ENCODE measurements around the gene PILRB.
"Not testable (repeated sequence)": the region's sequence is repeated elsewhere in the genome, so short reads cannot be mapped to it uniquely, and the experiment has no call there.

PILRB gene

DNA sequence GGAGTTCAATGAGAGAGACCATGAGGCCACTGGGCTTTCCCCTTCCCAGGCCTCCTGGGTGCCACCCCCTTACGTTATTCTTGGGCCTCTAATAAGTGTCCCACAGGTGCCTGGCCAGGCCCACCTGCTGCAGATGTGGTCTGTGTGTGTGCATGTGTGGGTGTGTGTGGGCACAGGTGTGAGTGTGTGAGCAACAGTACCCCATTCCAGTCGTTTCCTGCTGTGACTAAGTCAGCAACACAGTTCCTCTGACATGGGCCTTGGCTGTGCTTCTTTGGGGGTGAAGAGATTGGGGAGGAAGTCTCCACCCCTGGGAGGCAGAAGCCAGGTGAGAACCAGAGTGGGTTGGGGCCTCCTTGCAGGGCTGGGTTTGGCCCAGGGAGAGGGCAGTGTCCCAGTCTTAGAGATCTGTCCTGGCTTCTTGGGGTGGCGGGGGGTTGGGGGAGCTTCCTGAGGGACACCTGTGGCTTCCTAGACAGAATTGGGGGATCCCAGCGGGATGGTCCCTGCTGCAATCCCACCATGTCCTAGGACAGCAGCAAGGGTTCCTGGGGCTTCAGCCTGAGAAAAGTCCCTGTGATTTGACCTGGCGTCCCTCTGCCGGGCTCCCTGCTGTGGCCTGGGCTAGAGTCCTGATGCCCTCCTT, 4.1 kb upstream of the PILRB start:
- no peak for DNase-seq (ENCODE audit: low read depth in 1 of 2, low spot score in 1 of 2)

- no peak for DNase-seq (ENCODE audit: low read depth in 1 of 2, low spot score in 1 of 2)
These were observed 1.4 kb upstream of the PILRB start for GRCh38 chr7:100356416-100357068.

DNA sequence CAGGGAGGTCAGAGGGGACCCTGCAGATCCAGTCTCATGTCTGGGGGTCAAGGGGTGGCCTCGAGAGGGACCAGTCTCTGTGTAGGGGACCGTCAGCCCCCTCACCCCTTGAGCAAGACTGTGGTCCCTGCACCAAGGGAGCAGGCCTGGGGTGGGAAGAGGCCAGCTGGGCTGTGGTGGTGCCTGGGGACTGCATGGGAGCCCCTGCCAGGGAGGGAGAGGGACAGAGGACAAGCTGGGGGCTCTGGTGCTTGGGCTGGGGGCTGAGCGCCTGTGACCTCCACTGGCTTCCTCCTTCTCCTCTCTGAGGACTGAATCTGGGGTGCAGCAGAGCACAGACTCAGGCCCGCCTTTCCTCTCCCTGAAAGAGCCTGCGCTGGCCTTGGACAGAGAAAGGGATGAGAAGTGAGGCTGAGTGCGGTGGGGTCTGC, 771 bp upstream of the PILRB start:
- no peak for DNase-seq (ENCODE audit: low read depth in 1 of 2, low spot score in 1 of 2)

GRCh38 chr7:100358857-100359212, 918 bp downstream of the PILRB start:
- DNase-seq (ENCODE audit: low read depth in 1 of 2, low spot score in 1 of 2): no peak

GRCh38 chr7:100360135-100360854, 2.4 kb downstream of the PILRB start:
- DNase-seq (ENCODE audit: low read depth in 1 of 2, low spot score in 1 of 2): no peak

DNA sequence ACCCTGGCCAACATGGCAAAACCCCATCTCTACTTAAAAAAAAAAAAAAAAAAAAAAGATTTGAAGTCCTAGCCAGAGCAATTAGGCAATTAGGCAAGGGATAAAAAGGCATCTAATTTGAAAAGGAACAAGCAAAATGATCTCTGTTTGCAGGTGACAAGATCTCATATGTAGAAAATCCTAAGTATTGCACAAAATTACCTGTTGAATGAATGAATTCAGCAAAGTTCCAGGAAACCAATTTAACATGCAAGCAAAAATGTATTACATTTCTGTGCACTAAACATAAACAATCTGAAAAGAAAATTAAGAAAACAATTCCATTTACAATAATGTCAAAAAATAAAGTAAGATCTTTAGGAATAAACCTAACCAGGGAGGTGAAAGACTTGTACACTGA, 5.2 kb downstream of the PILRB start:
- DNase-seq (ENCODE audit: low read depth in 1 of 2, low spot score in 1 of 2): no peak

DNA sequence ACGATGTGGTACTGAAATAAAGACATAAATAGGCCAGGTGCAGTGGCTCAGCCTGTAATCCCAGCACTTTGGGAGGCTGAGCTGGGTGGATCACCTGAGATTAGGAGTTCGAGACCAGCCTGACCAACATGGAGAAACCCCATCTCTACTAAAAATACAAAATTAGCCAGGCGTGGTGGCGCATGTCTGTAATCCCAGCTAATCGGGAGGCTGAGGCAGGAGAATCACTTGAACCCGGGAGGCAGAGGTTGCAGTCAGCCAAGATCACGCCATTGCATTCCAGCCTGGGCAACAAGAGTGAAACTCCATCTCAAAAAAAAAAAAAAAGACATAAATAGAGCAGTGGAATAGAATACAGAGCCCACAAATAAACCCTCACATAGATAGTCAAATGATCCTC, 5.9 kb downstream of the PILRB start:
- DNase-seq (ENCODE audit: low read depth in 1 of 2, low spot score in 1 of 2): not testable (repeated sequence)

- no peak for DNase-seq (ENCODE audit: low read depth in 1 of 2, low spot score in 1 of 2)
These were observed 6.6 kb downstream of the PILRB start for GRCh38 chr7:100364480-100364879.

- not testable (repeated sequence) for DNase-seq (ENCODE audit: low read depth in 1 of 2, low spot score in 1 of 2)
These were observed 8.1 kb downstream of the PILRB start for GRCh38 chr7:100365998-100366367.

- no peak for DNase-seq (ENCODE audit: low read depth in 1 of 2, low spot score in 1 of 2)
These were observed 8.7 kb downstream of the PILRB start for GRCh38 chr7:100366411-100367250.

- DNase-seq (ENCODE audit: low read depth in 1 of 2, low spot score in 1 of 2): no peak
These were observed 9.3 kb downstream of the PILRB start for GRCh38 chr7:100367251-100367620.

DNA sequence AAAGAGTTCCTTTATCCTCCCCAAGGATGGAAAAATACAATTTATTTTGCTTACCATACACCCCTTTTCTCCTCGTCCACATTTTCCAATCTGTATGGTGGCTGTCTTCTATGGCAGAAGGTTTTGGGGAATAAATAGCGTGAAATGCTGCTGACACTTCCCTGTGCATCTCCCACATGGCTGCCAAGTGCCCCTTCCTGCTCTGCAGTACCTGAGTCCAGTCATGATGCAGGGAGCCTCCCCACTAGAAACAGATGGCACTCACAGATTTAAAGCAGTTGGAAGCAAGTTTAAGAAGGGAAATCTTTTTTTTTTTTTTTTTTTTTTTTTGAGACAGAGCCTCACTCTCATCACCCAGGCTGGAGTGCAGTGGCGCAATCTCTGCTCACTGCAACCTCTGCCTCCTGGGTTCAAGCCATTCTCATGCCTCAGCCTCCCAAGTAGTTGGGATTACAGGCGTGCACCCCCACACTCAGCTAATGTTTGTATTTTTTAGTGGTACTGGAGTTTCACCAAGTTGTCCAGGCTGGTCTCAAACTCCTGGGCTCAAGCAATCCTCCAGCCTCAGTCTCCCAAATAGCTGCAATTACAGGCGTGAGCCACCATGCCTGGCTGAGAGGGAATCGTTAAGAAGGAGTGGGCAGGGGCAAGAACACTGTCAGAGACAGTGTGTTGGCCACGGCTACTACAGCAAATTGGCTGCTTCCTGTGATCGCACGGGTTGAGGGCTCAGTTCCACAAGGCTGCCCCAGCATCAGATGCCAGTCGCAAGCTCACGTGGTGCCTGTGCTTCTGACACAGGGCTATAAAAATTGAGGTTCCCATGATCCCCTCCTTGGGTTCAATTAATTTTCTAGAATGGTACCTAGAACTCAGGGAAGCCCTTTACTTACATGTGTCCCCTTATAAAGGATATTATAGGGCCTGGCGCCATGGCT, 10.0 kb downstream of the PILRB start:
- DNase-seq (ENCODE audit: low read depth in 1 of 2, low spot score in 1 of 2): no peak

DNA sequence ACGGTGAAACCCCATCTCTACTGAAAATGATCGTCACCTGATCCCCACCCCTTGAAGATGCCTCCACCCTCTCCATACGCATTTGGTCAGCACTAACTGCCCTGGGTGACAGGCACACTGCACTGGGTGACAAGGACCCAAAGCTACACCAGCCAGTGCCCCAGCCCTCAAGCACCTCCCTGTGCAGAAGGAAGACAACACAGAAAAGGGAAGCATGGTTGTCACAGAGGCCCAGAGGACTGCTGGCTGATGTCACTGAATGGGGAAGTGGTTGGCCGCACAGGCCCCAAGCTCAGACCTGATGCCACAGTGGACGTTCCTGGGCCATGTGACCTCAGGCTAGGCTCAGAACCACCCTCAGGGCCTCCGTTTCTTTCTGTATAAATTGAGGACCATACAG, 11.2 kb downstream of the PILRB start:
- no peak for DNase-seq (ENCODE audit: low read depth in 1 of 2, low spot score in 1 of 2)

DNA sequence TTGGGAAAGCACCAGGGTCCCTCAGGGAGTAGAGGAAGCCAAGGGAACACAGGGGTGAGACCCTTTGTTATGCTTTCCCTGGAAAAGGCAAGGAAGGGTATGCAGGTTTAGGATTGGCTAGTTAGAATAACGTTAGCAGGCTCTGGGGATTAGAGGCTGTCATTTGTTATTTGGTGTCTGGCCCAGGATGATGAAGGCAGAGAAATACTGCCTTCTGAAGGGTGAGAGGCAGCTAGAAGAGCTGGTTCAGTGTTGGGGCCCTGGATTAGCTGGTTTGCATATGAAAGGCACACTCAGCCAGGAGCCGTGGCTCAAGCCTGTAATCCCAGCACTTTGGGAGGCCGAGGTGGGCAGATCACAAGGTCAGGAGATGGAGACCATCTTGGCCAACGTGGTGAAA, 12.4 kb downstream of the PILRB start:
- no peak for DNase-seq (ENCODE audit: low read depth in 1 of 2, low spot score in 1 of 2)

DNA sequence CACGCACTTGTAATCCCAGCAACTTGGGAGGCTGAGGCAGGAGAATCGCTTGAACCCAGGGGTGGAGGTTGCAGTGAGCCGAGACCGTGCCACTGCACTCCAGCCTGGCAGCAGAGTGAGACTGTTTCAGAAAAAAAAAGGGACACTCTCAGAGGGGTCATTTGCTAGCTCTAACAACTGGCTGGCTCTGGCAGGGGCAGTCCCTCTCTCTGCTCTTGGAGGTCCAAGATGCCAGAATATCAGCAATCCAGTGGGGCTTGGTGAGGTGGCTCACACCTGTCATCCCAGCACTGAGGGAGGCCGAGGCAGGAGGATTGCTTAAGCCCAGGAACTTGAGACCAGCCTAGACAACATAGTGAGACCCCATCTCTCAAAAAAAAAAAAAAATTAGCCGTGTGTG, 12.8 kb downstream of the PILRB start:
- no peak for DNase-seq (ENCODE audit: low read depth in 1 of 2, low spot score in 1 of 2)

DNA sequence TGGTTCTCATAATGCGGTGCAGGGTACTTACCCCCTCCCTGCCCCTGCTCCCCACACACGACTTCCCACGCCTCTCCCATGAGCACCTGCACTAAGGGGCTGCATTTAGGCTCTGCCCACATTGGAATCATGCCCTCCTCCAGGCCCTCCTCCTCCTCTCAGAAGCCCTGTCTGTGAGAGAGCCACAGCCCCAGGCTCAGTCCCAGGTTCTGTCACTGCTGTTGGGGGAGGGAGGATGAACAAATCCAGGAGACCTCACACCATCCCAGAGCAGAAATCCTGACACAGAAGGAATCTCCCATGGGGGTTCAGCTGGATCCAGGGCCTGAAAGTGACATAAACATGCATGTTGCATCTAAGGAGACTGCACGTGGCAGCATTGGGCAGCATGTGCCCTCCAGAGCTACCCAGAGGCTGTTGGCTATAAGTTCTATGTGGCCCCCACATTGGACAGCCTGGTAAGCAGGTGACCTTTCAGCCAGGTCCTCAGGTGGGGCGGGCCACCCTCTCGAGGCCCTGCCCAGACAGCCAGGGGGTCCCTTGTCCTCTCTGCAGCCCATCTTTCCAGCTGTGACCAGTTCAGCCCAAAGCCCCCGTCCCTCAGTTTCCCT, 13.7 kb downstream of the PILRB start:
- DNase-seq (ENCODE audit: low read depth in 1 of 2, low spot score in 1 of 2): no peak

- DNase-seq (ENCODE audit: low read depth in 1 of 2, low spot score in 1 of 2): no peak
These were observed 14.3 kb downstream of the PILRB start for GRCh38 chr7:100372256-100372655.

DNA sequence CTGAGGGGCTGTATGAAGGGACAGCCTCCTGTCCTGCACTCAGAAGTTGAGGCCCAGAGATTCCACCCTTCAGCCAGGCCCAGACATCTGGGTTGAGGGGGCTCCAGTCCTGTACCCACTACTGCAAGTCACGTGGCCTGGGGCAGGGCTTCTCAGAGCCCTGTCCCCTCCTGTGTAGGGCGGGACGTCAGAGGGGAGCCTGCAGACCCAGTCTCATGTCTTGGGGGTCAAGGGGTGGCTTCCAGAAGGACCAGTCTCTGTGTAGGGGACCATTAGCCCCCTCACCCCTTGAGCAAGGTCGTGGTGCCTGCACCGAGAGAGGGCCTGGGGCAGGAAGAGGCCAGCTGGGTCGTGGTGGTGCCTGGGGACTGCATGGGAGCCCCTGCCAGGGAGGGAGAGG, 14.8 kb downstream of the PILRB start:
- DNase-seq (ENCODE audit: low read depth in 1 of 2, low spot score in 1 of 2): no peak

DNA sequence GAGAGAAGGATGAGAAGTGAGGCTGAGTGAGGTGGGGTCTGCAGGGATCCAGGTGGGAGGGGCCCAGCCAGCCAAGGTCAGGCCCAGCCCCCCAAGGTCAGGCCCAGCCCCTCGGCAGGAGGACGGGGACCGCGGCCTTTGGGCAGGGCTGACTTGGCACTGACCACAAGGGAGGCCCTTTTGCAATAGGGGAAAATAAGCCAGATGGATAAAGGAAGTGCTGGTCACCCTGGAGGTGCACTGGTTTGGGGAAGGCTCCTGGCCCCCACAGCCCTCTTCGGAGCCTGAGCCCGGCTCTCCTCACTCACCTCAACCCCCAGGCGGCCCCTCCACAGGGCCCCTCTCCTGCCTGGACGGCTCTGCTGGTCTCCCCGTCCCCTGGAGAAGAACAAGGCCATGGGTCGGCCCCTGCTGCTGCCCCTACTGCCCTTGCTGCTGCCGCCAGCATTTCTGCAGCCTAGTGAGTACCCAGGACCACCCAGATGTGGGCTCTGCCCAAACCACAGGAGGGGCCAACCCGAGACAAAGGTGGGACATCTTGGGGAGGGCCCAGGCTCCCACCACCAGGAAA, 15.4 kb downstream of the PILRB start, which contains the start of gene PILRA:
Gene PILRA, plus strand, starts transcription at position 227 of the 571 bp plus-strand sequence. Its CDS starts 170 bp downstream, at position 397.
- no peak for DNase-seq (ENCODE audit: low read depth in 1 of 2, low spot score in 1 of 2)

Measured in stimulated activated CD4-positive, alpha-beta T cell treated with anti-CD3 and anti-CD28 coated beads, Interleukin-15, amount 100 ng/mL, for 1 hour (primary cell).